Tibial nerve (tissue), 4 donors: Measurements from ENCODE around the gene NEK11. TPM values are rescaled to one million over a fixed set of nuclear protein-coding genes. Genes with fewer than 3 reads are reported as not detected.

ENCODE experiments used
- DNase-seq, 2 donors: peaks; one replicate each; pipeline ENCODE4 v3.0.0-alpha.2; 2019; ENCODE audit warnings: low spot score in 2 of 2
- H3K27ac ChIP-seq, 4 donors: fragments of 200-600 bp; sonication (generic) in 3 of 4; one replicate each; pipeline ENCODE4 v1.5.1; 2017 to 2019; ENCODE audit warnings: mild to moderate bottlenecking in 1 of 4
- H3K27me3 ChIP-seq, 2 donors: fragments of 200-600 bp; sonication (generic) in 1 of 2; one replicate each; pipeline versions ENCODE4 v1.5.1 to v1.6.0; 2017 to 2019
- H3K36me3 ChIP-seq, 3 donors: fragments of 200-600 bp; sonication (generic); one replicate each; pipeline ENCODE4 v1.5.1; 2018 to 2019
- H3K4me1 ChIP-seq, 4 donors: fragments of 200-600 bp; sonication (generic) in 3 of 4; one replicate each; pipeline ENCODE4 v1.5.1; 2017 to 2019
- H3K4me3 ChIP-seq, 4 donors: fragments of 200-600 bp; sonication (generic) in 3 of 4; one replicate each; pipeline ENCODE4 v1.5.1; 2017 to 2019; ENCODE audit warnings: mild to moderate bottlenecking in 1 of 4, moderate library complexity in 1 of 4
- H3K9me3 ChIP-seq, 4 donors: fragments of 200-600 bp; sonication (generic) in 3 of 4; one replicate each; pipeline ENCODE4 v1.5.1; 2017 to 2019
- EP300 ChIP-seq, 2 donors: sonication (generic); formaldehyde crosslinking; IDR thresholded peaks; one replicate each; pipeline ENCODE4 v1.6.1; 2017; ENCODE audit warnings: antibody characterized with exemption in 2 of 2, mild to moderate bottlenecking in 1 of 2
- POLR2A ChIP-seq, 2 donors: fragments of 450-650 bp; IDR thresholded peaks; one replicate each; pipeline ENCODE4 v1.6.1; 2017; ENCODE audit warnings: antibody characterized with exemption in 2 of 2, mild to moderate bottlenecking in 2 of 2, moderate library complexity in 2 of 2
- WGBS, 2 donors: methylation state at CpG; one replicate each; pipeline ENCODE4 v1.1.5; 2018; 5-methylcytosine and 5-hydroxymethylcytosine counted together
- small RNA-seq: library from RNA; depleted of rRNA; stranded (forward); fragments of <200 nt; gene quantifications from one replicate; pipeline ENCODE3, GENCODE V24; 2016
- total RNA-seq, 4 donors: library from RNA; depleted of rRNA; stranded (reverse); fragments of >200 nt; gene quantifications; one replicate each; pipeline ENCODE4 v1.1.0, GENCODE V29; 2016
- TF ChIP-seq, protein P1 (sequence below), 5 experiments: fragments of 200-600 bp in 3 of 5; fragments of 450-650 bp in 2 of 5; sonication (generic) in 3 of 5; IDR thresholded peaks; one replicate each; pipeline ENCODE4 v1.5.1; 2016 to 2019; ENCODE audit warnings: antibody characterized with exemption in 5 of 5, mild to moderate bottlenecking in 3 of 5, moderate library complexity in 2 of 5

NEK11 gene
- total RNA-seq, 4 donors from 2014 or later: 7.0 to 32.8 (median 15.3) TPM

DNA sequence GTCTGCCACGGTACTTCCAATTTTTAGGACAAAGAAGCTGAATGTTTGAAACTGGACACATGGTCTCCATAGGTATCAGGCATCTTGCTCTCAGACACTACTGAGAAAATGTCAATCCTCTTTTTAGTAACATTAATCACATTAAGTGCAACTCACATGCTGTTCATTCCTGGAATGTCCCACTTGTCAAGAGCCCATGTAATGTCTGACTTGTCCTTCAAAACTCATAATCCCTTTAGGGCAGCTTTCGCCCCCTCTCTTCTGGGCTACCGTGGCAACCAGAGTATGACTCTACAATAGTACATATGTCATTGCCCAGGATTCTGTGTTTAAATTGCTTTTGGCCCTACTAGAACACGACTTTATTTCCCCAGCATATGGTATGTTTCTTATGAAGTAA is 367.2 kb downstream of the NEK11 start:
- no peak for DNase-seq
- no peak for TF ChIP-seq EP300 (IDR thresholded peaks at IDR 0.05)
- TF ChIP-seq, protein P1, sequence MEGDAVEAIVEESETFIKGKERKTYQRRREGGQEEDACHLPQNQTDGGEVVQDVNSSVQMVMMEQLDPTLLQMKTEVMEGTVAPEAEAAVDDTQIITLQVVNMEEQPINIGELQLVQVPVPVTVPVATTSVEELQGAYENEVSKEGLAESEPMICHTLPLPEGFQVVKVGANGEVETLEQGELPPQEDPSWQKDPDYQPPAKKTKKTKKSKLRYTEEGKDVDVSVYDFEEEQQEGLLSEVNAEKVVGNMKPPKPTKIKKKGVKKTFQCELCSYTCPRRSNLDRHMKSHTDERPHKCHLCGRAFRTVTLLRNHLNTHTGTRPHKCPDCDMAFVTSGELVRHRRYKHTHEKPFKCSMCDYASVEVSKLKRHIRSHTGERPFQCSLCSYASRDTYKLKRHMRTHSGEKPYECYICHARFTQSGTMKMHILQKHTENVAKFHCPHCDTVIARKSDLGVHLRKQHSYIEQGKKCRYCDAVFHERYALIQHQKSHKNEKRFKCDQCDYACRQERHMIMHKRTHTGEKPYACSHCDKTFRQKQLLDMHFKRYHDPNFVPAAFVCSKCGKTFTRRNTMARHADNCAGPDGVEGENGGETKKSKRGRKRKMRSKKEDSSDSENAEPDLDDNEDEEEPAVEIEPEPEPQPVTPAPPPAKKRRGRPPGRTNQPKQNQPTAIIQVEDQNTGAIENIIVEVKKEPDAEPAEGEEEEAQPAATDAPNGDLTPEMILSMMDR (IDR thresholded peaks at IDR 0.05): no peak
- TF ChIP-seq POLR2A (IDR thresholded peaks at IDR 0.05): no peak
- H3K27me3 ChIP-seq: no peaks in the 10 kb centered on the region
- no peaks in the 10 kb centered on the region for H3K9me3 ChIP-seq
- no peak overlapping the region for H3K4me3 ChIP-seq
- WGBS, 2 donors: 75 to 80% methylated on average over 4 of the region's 4 CpGs
- no peaks in the 10 kb centered on the region for H3K36me3 ChIP-seq
- no peak overlapping the region for H3K27ac ChIP-seq
- H3K4me1 ChIP-seq: peaks cover 0 to 5% (median 0%) of the 10 kb centered on the region in 4 donors

DNA sequence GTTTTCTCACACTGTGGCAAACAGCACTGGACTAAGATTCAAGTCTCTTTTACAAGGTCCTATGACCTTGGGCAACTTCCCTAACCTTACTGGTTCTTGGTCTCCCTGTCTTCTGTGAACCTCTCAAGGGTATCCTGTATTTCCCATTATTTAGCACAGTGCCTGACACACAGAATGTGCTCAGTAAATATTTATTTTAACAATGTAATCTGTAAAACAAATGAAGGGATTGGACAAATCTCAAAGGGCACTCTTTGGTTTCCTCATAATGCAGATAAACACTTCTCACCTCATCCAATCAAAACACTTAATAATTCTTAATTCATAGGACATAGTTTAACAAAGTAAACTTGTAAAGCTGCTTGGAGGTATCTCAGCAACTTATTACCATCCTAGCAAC is 367.7 kb downstream of the NEK11 start:
- Histone ChIP-seq H3K27ac (no peak overlapping the region), H3K27me3 (no peaks in the 10 kb centered on the region), H3K4me3 (no peak overlapping the region), H3K9me3 (no peaks in the 10 kb centered on the region), H3K36me3 (no peaks in the 10 kb centered on the region), H3K4me1 (peaks cover 0 to 5% (median 0%) of the 10 kb centered on the region in 4 donors)
- DNase-seq: no peak
- TF ChIP-seq, protein P1 (IDR thresholded peaks at IDR 0.05): no peak
- TF ChIP-seq EP300 (IDR thresholded peaks at IDR 0.05): no peak
- no peak for TF ChIP-seq POLR2A (IDR thresholded peaks at IDR 0.05)

GRCh38 chr3:131396170-131396569 is 369.5 kb downstream of the NEK11 start:
- TF ChIP-seq, protein P1 (IDR thresholded peaks at IDR 0.05): no peak
- peak; percentile 43 to 82 for TF ChIP-seq EP300 (IDR thresholded peaks at IDR 0.05)
- TF ChIP-seq POLR2A (IDR thresholded peaks at IDR 0.05): peak in 1 of 2 donors; percentile 34
- Histone ChIP-seq H3K9me3 (no peaks in the 10 kb centered on the region), H3K36me3 (no peaks in the 10 kb centered on the region), H3K4me3 (no peak overlapping the region), H3K4me1 (peaks cover 0 to 5% (median 0%) of the 10 kb centered on the region in 4 donors), H3K27me3 (no peaks in the 10 kb centered on the region), H3K27ac (peak overlapping the region in 1 of 4 donors; percentile 48)
- peak; percentile 43 to 84 for DNase-seq

- H3K27me3 ChIP-seq: no peaks in the 10 kb centered on the region
- TF ChIP-seq POLR2A (IDR thresholded peaks at IDR 0.05) (no peak), EP300 (IDR thresholded peaks at IDR 0.05) (no peak)
- TF ChIP-seq, protein P1 (IDR thresholded peaks at IDR 0.05): no peak
- 71 to 72% methylated on average over 4 of the region's 4 CpGs for WGBS, 2 donors
- H3K36me3 ChIP-seq: no peaks in the 10 kb centered on the region
- DNase-seq: no peak
- no peak overlapping the region for H3K4me3 ChIP-seq
- no peak overlapping the region for H3K27ac ChIP-seq
- peaks cover 0 to 5% (median 0%) of the 10 kb centered on the region in 4 donors for H3K4me1 ChIP-seq
- no peaks in the 10 kb centered on the region for H3K9me3 ChIP-seq
Observed at GRCh38 chr3:131397889-131398288, 371.2 kb downstream of the NEK11 start.

Small RNA genes within 50 kb of the gene (small RNA-seq; reads per million reads assigned to genes)
- not detected for gene RNU6-726P

Other genes starting within 250 kb of the NEK11 start
- gene ATP2C1, start 132.8 kb upstream of the NEK11 start, total RNA-seq: 10 to 100 TPM; 46.2 to 80.4 (median 59.8) TPM
- gene ASTE1, start 52 bp upstream of the NEK11 start, total RNA-seq: 1 to 10 TPM; 5.2 to 8.1 (median 6.3) TPM